HepG2 (cell line): Measurements from ENCODE around the gene PDE3B.

Experiments
- EP300 ChIP-seq, 3 experiments: sonication (generic) in 1 of 3; formaldehyde crosslinking in 1 of 3; IDR thresholded peaks; 2 replicates each; pipeline versions ENCODE4 v1.5.1 to v1.6.1; 2011 to 2020; ENCODE audit warnings: low read depth in 2 of 3, low read length in 2 of 3, borderline replicate concordance in 1 of 3, improper control_type of control experiment in 1 of 3, mild to moderate bottlenecking in 1 of 3, missing genetic modification reagents in 1 of 3, moderate library complexity in 1 of 3
- HNF4A ChIP-seq: sonication (generic); formaldehyde crosslinking; IDR thresholded peaks from 2 replicates; pipeline ENCODE4 v1.4.0; 2020; ENCODE audit warnings: missing genetic modification reagents
- HOXA9 ChIP-seq: sonication (generic); formaldehyde crosslinking; IDR thresholded peaks from 2 replicates; pipeline ENCODE4 v1.8.1; 2022; ENCODE audit warnings: missing genetic modification reagents, mild to moderate bottlenecking, moderate library complexity, borderline replicate concordance
- POLR2AphosphoS5 ChIP-seq: IDR thresholded peaks from 2 replicates; pipeline ENCODE4 v1.6.1; 2012; ENCODE audit warnings: low read depth, low read length
- TF ChIP-seq, protein P1 (sequence below): sonication (generic); formaldehyde crosslinking; IDR thresholded peaks from 2 replicates; pipeline ENCODE4 v1.4.0; 2020; ENCODE audit warnings: missing genetic modification reagents
- TF ChIP-seq, protein P2 (sequence below): sonication (generic); formaldehyde crosslinking; IDR thresholded peaks from 2 replicates; pipeline ENCODE4 v1.5.1; 2020; ENCODE audit warnings: mild to moderate bottlenecking, missing genetic modification reagents, borderline replicate concordance

DNA sequence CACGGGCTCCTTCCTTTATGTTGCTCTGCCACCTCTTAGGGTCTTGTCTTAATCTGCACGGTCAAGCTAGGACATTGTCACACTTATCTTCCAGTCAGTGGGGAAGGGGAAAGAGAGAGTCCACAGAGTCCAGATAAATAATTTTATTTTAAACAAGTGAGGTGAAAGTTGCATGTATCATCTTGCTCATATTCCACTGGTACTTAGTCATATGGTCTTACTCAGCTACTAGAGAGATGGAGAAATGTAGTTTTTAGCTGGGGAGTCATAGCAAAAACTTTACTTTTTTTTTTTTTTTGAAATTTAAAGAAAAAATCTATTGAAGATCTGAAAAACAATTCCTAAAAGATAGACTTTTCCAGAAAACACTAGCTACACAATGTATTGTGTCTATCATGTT, 29.0 kb downstream of the PDE3B start:
- TF ChIP-seq POLR2AphosphoS5 (no peak), HOXA9 (CRISPR knock-in tag) (no peak), EP300 (IDR thresholded peaks at IDR 0.05; ENCODE audit: low read depth in 2 of 2, low read length in 2 of 2) (no peak), EP300 (CRISPR knock-in tag; IDR thresholded peaks at IDR 0.05; ENCODE audit: borderline replicate concordance) (no peak), HNF4A (CRISPR knock-in tag) (no peak)
- TF ChIP-seq, protein P1, sequence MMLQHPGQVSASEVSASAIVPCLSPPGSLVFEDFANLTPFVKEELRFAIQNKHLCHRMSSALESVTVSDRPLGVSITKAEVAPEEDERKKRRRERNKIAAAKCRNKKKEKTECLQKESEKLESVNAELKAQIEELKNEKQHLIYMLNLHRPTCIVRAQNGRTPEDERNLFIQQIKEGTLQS (CRISPR knock-in tag), result no peak
- TF ChIP-seq, protein P2, sequence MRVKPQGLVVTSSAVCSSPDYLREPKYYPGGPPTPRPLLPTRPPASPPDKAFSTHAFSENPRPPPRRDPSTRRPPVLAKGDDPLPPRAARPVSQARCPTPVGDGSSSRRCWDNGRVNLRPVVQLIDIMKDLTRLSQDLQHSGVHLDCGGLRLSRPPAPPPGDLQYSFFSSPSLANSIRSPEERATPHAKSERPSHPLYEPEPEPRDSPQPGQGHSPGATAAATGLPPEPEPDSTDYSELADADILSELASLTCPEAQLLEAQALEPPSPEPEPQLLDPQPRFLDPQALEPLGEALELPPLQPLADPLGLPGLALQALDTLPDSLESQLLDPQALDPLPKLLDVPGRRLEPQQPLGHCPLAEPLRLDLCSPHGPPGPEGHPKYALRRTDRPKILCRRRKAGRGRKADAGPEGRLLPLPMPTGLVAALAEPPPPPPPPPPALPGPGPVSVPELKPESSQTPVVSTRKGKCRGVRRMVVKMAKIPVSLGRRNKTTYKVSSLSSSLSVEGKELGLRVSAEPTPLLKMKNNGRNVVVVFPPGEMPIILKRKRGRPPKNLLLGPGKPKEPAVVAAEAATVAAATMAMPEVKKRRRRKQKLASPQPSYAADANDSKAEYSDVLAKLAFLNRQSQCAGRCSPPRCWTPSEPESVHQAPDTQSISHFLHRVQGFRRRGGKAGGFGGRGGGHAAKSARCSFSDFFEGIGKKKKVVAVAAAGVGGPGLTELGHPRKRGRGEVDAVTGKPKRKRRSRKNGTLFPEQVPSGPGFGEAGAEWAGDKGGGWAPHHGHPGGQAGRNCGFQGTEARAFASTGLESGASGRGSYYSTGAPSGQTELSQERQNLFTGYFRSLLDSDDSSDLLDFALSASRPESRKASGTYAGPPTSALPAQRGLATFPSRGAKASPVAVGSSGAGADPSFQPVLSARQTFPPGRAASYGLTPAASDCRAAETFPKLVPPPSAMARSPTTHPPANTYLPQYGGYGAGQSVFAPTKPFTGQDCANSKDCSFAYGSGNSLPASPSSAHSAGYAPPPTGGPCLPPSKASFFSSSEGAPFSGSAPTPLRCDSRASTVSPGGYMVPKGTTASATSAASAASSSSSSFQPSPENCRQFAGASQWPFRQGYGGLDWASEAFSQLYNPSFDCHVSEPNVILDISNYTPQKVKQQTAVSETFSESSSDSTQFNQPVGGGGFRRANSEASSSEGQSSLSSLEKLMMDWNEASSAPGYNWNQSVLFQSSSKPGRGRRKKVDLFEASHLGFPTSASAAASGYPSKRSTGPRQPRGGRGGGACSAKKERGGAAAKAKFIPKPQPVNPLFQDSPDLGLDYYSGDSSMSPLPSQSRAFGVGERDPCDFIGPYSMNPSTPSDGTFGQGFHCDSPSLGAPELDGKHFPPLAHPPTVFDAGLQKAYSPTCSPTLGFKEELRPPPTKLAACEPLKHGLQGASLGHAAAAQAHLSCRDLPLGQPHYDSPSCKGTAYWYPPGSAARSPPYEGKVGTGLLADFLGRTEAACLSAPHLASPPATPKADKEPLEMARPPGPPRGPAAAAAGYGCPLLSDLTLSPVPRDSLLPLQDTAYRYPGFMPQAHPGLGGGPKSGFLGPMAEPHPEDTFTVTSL (CRISPR knock-in tag), result no peak
